HEK293 (cell line): ENCODE results near the gene CDH24.

Experiments used
- CTCF ChIA-PET: fragments of 350-600 bp; formaldehyde crosslinking; extraction: SDS; loops from one replicate; lab custom pipeline; 2021; ENCODE audit warnings: antibody characterized with exemption; lab: Yijun Ruan, JAX
- POLR2A ChIA-PET: fragments of 300-600 bp; formaldehyde crosslinking; extraction: SDS; loops from one replicate; lab custom pipeline; 2020; ENCODE audit warnings: antibody characterized with exemption, inconsistent platforms; lab: Yijun Ruan, JAX
- H3K27ac ChIP-seq: fragments of 200-500 bp; sonication (Bioruptor generic); 2 replicates; pipeline ENCODE4 v1.5.1; 2014; ENCODE audit warnings: low read depth, low read length, control low read depth, inconsistent platforms; ENCODE audit errors: extremely low read depth
- H3K36me3 ChIP-seq, 2 experiments: fragments of 200-500 bp in 1 of 2; sonication (Bioruptor generic) in 1 of 2; 1 replicate in 1 of 2; 2 replicates in 1 of 2; pipeline ENCODE4 v1.5.1; 2014 to 2017; ENCODE audit warnings: inconsistent platforms in 2 of 2, low read length in 2 of 2; ENCODE audit not compliant: control insufficient read depth in 2 of 2, insufficient read depth in 1 of 2
- H3K4me1 ChIP-seq: fragments of 200-500 bp; sonication (Bioruptor generic); 2 replicates; pipeline ENCODE4 v1.5.1; 2014; ENCODE audit warnings: mild to moderate bottlenecking, low read length, inconsistent platforms; ENCODE audit not compliant: control insufficient read depth, insufficient read depth
- H3K4me3 ChIP-seq: 2 replicates; pipeline ENCODE4 v1.5.1; 2011; ENCODE audit warnings: low read depth, mild to moderate bottlenecking, control low read depth, low read length, moderate library complexity
- H3K9me3 ChIP-seq: fragments of 200-500 bp; sonication (Bioruptor generic); 2 replicates; pipeline ENCODE4 v1.5.1; 2014; ENCODE audit warnings: low read depth, low read length, inconsistent platforms; ENCODE audit not compliant: control insufficient read depth, insufficient read depth
- BCL11A ChIP-seq: fragments of 450-650 bp; formaldehyde crosslinking; IDR thresholded peaks from 2 replicates; pipeline ENCODE4 v1.5.1; 2016; ENCODE audit warnings: low read depth, missing biosample characterization, missing genetic modification characterization
- HOXC10 ChIP-seq: sonication (generic); formaldehyde crosslinking; IDR thresholded peaks from 2 replicates; pipeline ENCODE4 v1.8.1; 2023; ENCODE audit warnings: mild to moderate bottlenecking, missing genetic modification reagents
- HOXD13 ChIP-seq: sonication (generic); formaldehyde crosslinking; IDR thresholded peaks from 2 replicates; pipeline ENCODE4 v1.8.0; 2022; ENCODE audit warnings: missing genetic modification reagents, borderline replicate concordance
- KLF16 ChIP-seq: fragments of 450-650 bp; formaldehyde crosslinking; IDR thresholded peaks from 2 replicates; pipeline ENCODE4 v1.5.1; 2017; ENCODE audit warnings: missing biosample characterization, missing genetic modification characterization
- SALL2 ChIP-seq: fragments of 450-650 bp; formaldehyde crosslinking; IDR thresholded peaks from 2 replicates; pipeline ENCODE4 v1.5.0; 2017; ENCODE audit warnings: missing biosample characterization, mild to moderate bottlenecking, missing genetic modification characterization, borderline replicate concordance
- YY1 ChIP-seq: fragments of 450-650 bp; formaldehyde crosslinking; IDR thresholded peaks from 2 replicates; pipeline ENCODE4 v1.5.1; 2018; ENCODE audit warnings: missing biosample characterization, missing genetic modification characterization
- ZBTB20 ChIP-seq: fragments of 450-650 bp; formaldehyde crosslinking; IDR thresholded peaks from 2 replicates; pipeline ENCODE4 v1.5.1; 2016; ENCODE audit warnings: missing biosample characterization, missing genetic modification characterization
- ZEB2 ChIP-seq: fragments of 450-650 bp; formaldehyde crosslinking; IDR thresholded peaks from 2 replicates; pipeline ENCODE4 v1.5.1; 2016; ENCODE audit warnings: missing biosample characterization, missing genetic modification characterization
- ZIC2 ChIP-seq: fragments of 450-650 bp; formaldehyde crosslinking; IDR thresholded peaks from 2 replicates; pipeline ENCODE4 v1.5.1; 2016; ENCODE audit warnings: missing biosample characterization, missing genetic modification characterization
- ZNF239 ChIP-seq: fragments of 450-650 bp; formaldehyde crosslinking; IDR thresholded peaks from 2 replicates; pipeline ENCODE4 v1.5.1; 2016; ENCODE audit warnings: missing biosample characterization, missing genetic modification characterization
- ZNF24 ChIP-seq: fragments of 450-650 bp; formaldehyde crosslinking; IDR thresholded peaks from 2 replicates; pipeline ENCODE4 v1.5.1; 2016; ENCODE audit warnings: missing biosample characterization, missing genetic modification characterization
- ZNF362 ChIP-seq: fragments of 450-650 bp; formaldehyde crosslinking; IDR thresholded peaks from 2 replicates; pipeline ENCODE4 v1.5.1; 2016; ENCODE audit warnings: missing biosample characterization, missing genetic modification characterization
- ZNF513 ChIP-seq: fragments of 450-650 bp; IDR thresholded peaks from 2 replicates; pipeline ENCODE4 v1.5.1; 2018; ENCODE audit warnings: missing biosample characterization, missing genetic modification characterization
- ZNF558 ChIP-seq: fragments of 450-650 bp; formaldehyde crosslinking; IDR thresholded peaks from 2 replicates; pipeline ENCODE4 v1.5.1; 2016; ENCODE audit warnings: missing biosample characterization, missing genetic modification characterization
- ZNF624 ChIP-seq: fragments of 450-650 bp; formaldehyde crosslinking; IDR thresholded peaks from 2 replicates; pipeline ENCODE4 v1.5.1; 2017; ENCODE audit warnings: missing biosample characterization, missing genetic modification characterization
- ZNF626 ChIP-seq: fragments of 450-650 bp; sonication (Bioruptor Pico); formaldehyde crosslinking; IDR thresholded peaks from 2 replicates; pipeline ENCODE4 v1.5.1; 2018; ENCODE audit warnings: missing biosample characterization, missing genetic modification characterization, inconsistent platforms
- ZSCAN5A ChIP-seq: fragments of 450-650 bp; formaldehyde crosslinking; IDR thresholded peaks from 2 replicates; pipeline ENCODE4 v1.5.1; 2016; ENCODE audit warnings: missing biosample characterization, missing genetic modification characterization
- TF ChIP-seq, protein P1 (sequence below): IDR thresholded peaks from 2 replicates; pipeline ENCODE4 v1.6.1; 2011; ENCODE audit warnings: mild to moderate bottlenecking, low read depth, low read length, borderline replicate concordance
- TF ChIP-seq, protein P2 (sequence below): fragments of 450-650 bp; formaldehyde crosslinking; IDR thresholded peaks from 2 replicates; pipeline ENCODE4 v1.5.1; 2017; ENCODE audit warnings: missing biosample characterization, missing genetic modification characterization

Gene CDH24

GRCh38 chr14:23101213-23101970 lies 44.1 kb upstream of the CDH24 start:
- ChIA-PET CTCF (interaction anchor here (1.0 to 2.2 kb wide), 4 partner anchors 11 to 115 kb away, joined by 3 to 10 read pairs (median 5); no protein-coding TSS in a partner anchor), POLR2A (no interaction called here)
- Histone ChIP-seq H3K4me3 (no peak overlapping the region), H3K9me3 (no peaks in the 10 kb centered on the region), H3K27ac (no peak overlapping the region), H3K36me3 (peaks cover 8 to 26% of the 10 kb centered on the region in 2 experiments), H3K4me1 (peaks cover 7% of the 10 kb centered on the region)
- TF ChIP-seq ZIC2 (tag by site-specific recombination) (peak; percentile 31; the same call in 1 of the 2 replicates), ZNF239 (tag by site-specific recombination) (no peak), ZNF24 (tag by site-specific recombination) (no peak), ZNF362 (tag by site-specific recombination) (no peak), YY1 (tag by site-specific recombination) (no peak), ZNF624 (no peak), ZBTB20 (no peak), SALL2 (tag by site-specific recombination) (no peak), ZNF626 (tag by site-specific recombination) (no peak), HOXC10 (CRISPR knock-in tag) (no peak), HOXD13 (no peak), ZSCAN5A (tag by site-specific recombination) (no peak), ZEB2 (tag by site-specific recombination) (peak; percentile 23; the same call in 1 of the 2 replicates)
- TF ChIP-seq, protein P1, sequence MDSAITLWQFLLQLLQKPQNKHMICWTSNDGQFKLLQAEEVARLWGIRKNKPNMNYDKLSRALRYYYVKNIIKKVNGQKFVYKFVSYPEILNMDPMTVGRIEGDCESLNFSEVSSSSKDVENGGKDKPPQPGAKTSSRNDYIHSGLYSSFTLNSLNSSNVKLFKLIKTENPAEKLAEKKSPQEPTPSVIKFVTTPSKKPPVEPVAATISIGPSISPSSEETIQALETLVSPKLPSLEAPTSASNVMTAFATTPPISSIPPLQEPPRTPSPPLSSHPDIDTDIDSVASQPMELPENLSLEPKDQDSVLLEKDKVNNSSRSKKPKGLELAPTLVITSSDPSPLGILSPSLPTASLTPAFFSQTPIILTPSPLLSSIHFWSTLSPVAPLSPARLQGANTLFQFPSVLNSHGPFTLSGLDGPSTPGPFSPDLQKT: no peak
- TF ChIP-seq, protein P2, sequence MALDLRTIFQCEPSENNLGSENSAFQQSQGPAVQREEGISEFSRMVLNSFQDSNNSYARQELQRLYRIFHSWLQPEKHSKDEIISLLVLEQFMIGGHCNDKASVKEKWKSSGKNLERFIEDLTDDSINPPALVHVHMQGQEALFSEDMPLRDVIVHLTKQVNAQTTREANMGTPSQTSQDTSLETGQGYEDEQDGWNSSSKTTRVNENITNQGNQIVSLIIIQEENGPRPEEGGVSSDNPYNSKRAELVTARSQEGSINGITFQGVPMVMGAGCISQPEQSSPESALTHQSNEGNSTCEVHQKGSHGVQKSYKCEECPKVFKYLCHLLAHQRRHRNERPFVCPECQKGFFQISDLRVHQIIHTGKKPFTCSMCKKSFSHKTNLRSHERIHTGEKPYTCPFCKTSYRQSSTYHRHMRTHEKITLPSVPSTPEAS (tag by site-specific recombination): no peak

DNA sequence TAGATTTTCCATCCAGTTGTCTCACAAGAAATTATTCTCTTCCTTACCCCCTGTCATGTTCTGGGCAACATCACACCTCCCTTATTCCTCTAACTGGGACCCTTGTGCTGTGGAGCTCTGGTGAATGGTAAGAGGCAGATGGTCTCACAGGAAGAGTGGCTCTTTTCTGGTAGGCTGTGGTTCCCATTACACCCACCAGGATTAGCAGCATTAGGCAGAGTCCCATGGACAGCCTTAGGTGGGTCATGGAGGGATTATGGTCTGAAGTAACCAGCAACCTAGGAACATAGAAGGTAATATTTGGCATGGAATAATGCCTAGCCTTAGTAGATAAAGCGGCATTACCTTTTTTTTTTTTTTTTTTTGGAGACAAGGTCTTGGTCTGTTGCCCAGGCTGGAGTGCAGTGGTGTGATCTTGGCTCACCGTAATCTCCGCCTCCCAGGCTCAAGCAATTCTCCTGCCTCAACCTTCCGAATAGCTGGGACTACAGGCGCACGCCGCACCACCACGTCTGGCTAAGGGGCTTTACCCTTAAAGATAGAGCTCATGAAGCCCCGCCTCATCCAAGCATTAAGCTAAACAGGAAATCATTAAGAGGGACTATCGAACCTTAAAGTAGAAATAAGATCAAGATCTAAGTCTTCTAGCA lies 42.0 kb upstream of the CDH24 start:
- CTCF ChIA-PET: interaction anchor here (0.7 to 2.2 kb wide), 5 partner anchors 13 to 93 kb away, joined by 3 to 10 read pairs (median 5); no protein-coding TSS in a partner anchor
- H3K36me3 ChIP-seq: peaks cover 8 to 26% of the 10 kb centered on the region in 2 experiments
- no peak overlapping the region for H3K27ac ChIP-seq
- TF ChIP-seq ZNF558 (no peak), ZNF513 (tag by site-specific recombination) (no peak), BCL11A (tag by site-specific recombination) (no peak), KLF16 (tag by site-specific recombination) (no peak)
- no peak overlapping the region for H3K4me3 ChIP-seq
- H3K4me1 ChIP-seq: peaks cover 3% of the 10 kb centered on the region
- H3K9me3 ChIP-seq: no peaks in the 10 kb centered on the region
- POLR2A ChIA-PET: interaction anchor here (0.7 kb wide), 1 partner anchor 724 kb away, joined by 5 read pairs; no protein-coding TSS in a partner anchor
